Fibroblast of peridontal ligament (primary cell): Measurements from ENCODE around the gene PROC.

Source experiments
- DNase-seq: peaks from one replicate; pipeline ENCODE4 v3.0.0-alpha.2; 2010; ENCODE audit errors: extremely low read depth

Gene PROC

DNA sequence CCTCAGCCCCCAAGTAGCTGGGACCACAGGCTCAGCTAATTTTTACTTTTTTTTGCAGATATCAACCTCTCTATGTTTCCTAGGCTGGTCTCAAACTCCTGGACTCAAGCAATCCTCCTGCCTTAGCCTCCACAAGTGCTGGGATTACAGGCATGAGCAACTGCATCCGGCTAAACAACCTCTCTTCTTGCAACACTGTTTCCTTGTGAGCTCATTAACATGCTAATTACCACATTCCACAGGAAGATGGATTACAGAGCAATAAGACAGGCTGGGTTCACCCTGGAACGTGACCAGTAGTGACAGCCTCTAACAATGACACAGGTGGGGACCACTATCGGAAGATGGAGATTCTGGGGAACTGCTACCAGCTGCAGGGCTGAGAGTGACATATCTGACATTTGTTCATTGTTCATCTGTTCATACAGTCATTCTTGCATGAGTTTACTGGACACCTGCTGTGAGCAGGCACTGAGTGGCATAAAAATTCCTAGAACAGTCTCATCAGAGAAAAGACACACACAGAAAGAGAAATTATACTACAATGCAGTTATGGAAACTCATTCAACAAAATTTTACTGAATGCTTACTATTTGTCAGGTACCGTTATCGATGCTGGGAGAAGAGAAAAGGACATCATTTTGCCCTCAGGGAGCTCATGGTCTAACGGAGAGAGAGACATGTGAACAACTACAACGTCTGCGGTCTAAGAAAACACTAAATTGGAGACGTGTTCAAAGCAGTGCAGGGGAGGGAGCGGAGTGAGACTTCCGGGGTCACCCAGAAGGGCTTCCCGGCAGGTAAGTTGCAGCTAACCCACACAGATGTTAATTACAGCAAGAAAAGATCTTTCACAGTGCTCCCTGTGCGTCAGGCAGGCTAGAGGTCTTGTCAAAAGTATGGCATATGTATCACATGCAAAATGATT, 37.6 kb downstream of the PROC start:
- no peak for DNase-seq

DNA sequence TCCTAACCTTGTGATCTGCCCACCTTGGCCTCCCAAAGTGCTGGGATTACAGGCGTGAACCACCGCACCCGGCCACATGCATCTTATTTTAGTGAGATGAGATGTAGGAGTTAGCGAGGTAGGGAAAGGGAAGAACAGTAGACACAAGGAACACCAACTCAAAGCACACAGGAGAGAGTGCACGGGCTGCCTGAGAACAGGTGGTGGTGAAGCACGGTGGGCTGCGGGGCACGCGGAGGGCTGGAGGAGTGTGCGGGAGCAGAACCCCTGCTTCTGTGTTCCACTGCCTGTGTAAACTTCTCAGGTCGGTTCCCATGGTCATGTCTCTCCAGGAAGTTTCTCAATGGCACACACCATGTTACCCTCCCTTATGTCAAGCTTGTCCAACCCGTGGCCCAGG, 38.7 kb downstream of the PROC start:
- no peak for DNase-seq

DNA sequence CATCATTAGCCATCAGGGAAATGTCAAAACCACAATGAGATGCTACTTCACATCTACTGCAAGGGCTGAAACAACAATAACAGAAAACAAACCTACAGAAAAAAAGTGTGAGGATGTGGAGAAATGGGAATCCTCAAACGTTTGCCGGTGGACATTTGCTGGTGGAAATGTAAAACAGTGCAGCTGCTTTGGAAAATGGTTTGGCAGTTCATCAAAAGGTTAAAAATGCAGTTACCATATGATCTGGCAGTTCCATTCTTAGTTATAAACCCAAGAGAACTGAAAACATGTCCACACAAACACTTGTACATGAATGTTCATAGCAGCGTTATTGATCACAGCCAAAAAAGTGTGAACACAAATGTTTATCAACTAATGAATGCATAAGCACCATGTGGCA, 44.2 kb downstream of the PROC start:
- peak; percentile 47 for DNase-seq

DNA sequence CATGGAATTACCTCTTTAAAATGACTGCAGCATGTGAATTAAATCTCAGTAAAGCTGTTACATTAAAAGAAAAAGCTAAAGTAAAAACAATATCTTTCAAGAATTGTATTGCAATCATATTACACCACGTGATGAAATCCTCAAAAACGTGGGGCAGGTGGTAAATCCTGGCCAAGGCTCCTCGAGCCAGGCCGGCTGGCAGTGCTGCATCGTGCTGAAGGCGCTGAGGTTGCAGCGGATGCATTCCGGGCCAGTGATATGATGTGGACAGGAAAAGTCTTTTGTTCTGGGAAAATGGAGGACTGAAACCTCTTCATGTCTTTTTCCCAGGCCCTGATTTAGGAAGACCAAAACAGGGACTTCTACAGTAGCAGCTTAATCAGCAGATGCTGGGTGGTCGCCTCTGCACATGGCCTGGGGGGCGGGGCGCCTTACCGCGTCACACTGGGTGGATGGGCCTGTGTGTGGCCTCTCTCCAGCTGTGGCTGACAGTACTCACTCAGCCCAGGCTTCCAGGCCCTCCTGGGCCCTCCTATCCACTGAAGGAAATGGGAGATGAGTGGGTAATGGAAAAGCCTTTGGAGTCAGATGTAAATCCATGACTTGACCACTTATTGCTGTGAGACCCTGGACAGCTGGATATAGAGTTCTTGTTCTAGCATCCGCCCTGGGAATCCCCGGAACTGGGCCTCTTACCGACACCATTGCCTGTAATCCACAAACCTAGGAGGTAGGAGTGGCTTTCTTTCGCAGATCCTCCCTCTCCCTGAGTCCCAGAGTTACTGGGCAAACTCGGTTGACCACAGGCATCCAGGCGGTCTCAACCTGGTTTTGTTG, 45.1 kb downstream of the PROC start:
- DNase-seq = no peak

DNA sequence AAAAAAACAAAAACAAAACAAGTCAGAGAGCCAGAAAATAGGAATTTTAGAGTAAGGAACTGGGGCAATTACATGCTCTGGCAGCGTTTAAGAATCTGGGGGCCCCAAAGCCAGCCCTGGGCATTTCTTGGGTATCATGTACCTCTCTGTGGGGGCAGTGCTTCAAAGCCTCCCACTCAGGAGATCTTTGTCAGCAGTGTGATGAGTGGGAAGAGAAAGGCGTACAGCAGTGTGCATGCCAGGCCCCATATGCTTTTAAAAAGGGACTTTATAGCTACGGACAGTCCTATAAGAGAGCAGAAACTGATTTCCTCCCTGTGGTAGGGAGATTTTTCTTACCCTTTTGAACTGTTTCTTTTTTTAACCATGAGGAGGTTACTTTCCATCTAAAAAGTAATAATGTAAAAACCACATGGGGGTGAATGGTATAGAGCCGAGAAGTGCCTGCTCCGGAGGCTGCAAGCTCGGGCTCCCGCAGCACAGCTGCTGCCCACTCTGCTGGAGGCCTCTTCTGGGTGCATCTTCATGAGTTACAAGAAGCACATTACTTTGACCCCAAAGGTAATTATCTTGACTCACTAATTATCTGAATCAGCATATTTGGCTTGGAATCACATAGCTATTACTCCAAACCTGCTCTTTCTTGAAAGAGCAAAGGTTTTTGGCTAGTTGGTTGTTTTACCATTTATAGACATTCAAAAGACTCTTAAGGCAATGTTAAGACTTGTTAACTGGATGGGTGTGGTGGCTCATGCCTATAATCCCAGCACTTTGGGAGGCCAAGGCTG, 46.4 kb downstream of the PROC start:
- no peak for DNase-seq

DNA sequence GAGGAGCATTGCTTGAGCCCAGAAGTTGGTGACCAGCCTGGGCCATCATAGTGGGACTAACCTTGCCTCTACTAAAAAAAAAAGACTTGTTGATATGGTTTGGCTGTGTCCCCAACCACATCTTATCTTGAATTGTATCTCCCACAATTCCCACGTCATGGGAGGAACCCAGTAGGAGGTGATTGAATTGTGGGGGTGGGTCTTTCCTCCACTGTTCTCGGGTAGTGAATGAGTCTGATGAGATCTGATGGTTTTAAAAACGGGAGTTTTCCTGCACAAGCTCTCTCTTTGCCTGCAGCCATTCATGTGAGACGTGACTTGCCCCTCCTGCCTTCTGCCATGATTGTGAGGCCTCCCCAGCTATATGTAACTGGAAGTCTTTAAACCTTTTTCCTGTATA, 47.0 kb downstream of the PROC start:
- no peak for DNase-seq

DNA sequence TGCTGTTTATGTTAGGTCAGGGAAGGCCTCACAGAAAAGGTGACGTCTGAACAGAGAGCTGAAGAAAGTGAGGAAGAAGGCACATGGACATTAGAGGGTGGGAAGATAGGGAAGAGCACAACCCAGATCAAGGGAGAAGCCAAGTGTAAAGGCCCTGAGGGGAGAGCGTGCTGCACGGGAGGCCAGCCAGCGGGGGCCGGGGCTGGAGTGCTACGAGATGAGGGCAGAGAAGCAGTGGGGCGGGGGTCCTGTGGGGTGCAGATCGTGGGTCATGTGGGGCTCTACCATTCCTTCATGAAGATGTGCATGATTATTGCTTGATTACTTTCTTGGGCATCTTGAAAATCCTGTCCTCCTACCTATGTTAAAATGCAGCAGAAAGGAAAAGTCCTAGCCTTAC, 50.8 kb downstream of the PROC start:
- no peak for DNase-seq

DNA sequence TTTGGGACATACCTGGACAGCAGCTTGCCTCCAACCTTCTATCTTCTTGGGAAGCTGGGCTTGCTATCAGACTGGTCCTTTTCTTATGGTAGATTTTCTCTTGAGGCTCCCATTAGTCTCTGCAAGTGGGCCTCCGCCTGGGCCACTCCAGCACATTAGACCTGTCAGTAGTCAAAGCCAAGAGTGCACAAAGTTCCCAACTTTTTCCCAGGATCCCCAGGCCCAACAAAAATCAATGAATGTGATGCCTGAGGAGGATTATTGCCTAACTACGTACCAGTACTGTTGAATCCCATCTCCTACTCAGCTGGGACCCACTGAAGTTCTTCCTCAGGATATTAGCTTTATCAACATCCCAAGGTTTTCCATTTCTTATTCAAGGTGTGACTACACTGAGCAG, 51.7 kb downstream of the PROC start:
- DNase-seq = no peak

DNA sequence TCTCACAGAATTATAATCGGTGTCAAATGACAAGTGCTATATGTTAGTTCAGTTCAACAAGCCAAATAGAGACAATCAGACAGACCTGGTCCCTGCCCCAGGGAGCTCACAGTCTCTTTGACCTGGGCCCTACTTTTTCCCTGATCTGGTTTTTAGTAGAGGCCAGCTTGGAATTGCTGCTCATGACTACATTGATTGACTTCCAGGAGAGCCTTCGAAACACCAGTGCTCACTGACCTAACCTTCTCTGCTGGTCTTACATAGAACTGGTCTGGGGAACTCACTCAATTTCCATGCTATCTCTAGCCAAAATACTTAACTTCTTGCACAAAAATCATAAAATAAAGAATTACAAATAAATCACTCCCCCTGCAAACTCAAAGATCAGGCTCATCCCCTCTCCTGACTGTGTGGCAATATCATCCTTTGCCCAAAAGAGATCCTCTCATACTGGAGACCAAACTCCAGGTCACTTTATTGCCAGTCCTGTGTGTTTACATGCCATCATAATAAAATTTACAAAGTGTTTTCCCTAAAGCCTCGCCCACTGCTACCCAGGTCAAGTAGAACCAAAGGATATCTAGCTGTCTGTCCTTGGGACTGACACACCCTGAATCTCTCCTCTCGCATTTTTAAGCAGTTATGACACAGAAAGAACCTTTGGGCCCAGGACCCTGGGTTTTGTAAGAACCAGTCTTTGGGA, 53.2 kb downstream of the PROC start:
- no peak for DNase-seq

DNA sequence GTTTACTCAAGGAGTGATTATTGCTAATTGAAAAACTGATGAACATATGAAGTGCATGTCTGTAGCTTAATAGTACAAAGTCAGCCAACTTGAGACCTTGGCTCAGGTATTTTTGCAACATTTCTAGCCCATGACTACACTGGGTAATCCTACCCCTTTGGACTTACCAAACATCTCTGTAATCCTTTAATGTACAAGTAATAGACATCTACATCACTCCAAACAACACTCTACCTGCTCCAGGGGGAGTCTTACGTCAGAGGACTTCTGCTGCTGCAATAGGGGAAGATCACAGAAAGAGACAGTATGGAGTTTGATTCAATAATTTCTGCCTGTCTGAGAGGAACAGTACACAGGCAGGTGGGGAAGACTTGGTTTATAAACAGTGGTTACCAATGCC, 54.0 kb downstream of the PROC start:
- DNase-seq = no peak

DNA sequence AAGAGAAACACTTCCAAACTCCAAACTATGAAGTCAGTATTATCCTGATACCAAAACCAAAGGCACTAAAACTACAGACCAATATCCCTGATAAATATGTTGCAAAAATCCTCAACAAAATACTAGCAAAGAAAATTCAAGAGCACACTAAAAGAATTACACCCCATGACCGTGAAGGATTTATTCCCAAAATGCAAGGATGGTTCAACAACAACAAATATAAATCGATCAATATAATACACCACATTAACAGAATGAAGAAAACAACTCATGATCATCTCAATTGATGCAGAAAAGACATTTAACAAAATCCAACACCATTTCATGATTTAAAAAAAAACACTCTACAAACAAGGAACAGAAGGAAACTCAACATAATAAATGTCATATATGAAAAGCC, 57.6 kb downstream of the PROC start:
- no peak for DNase-seq
